Choroid plexus epithelial cell (primary cell): ENCODE data around the gene JPH4.

ENCODE experiments used
- DNase-seq: peaks from one replicate; pipeline ENCODE4 v3.0.0-alpha.2; 2010; ENCODE audit warnings: low read depth
- H3K4me3 ChIP-seq: 2 replicates; pipeline ENCODE4 v1.5.1; 2011; ENCODE audit warnings: low read depth, mild to moderate bottlenecking, control low read depth, low read length, moderate library complexity
- CTCF ChIP-seq: conservative IDR thresholded peaks from 2 replicates; pipeline ENCODE4 v1.5.1; 2011; ENCODE audit warnings: low read depth, mild to moderate bottlenecking, control low read depth, inconsistent platforms, low read length, moderate library complexity

Gene JPH4

GRCh38 chr14:23525611-23526010 is 53.0 kb downstream of the JPH4 start:
- DNase-seq, result no peak
- no peak overlapping the region for H3K4me3 ChIP-seq
- TF ChIP-seq CTCF, result no peak

GRCh38 chr14:23524954-23525353 is 53.6 kb downstream of the JPH4 start:
- H3K4me3 ChIP-seq, result no peak overlapping the region
- no peak for TF ChIP-seq CTCF
- DNase-seq, result no peak

GRCh38 chr14:23523229-23524016 is 55.2 kb downstream of the JPH4 start:
- no peak overlapping the region for H3K4me3 ChIP-seq
- TF ChIP-seq CTCF, result no peak

GRCh38 chr14:23522643-23523198 is 55.9 kb downstream of the JPH4 start:
- TF ChIP-seq CTCF, result no peak
- no peak for DNase-seq

More at GRCh38 chr14:23523229-23524016, 55.2 kb downstream of the JPH4 start:
- DNase-seq, result peak; percentile 7

GRCh38 chr14:23521785-23522640 is 56.6 kb downstream of the JPH4 start:
- no peak for TF ChIP-seq CTCF
- no peak overlapping the region for H3K4me3 ChIP-seq
- no peak for DNase-seq

More at GRCh38 chr14:23522643-23523198, 55.9 kb downstream of the JPH4 start:
- H3K4me3 ChIP-seq, result no peak overlapping the region

GRCh38 chr14:23520899-23521533 is 57.6 kb downstream of the JPH4 start:
- TF ChIP-seq CTCF, result no peak
- no peak for DNase-seq
- H3K4me3 ChIP-seq, result no peak overlapping the region
